Endothelial cell of umbilical vein (primary cell): ENCODE data around the gene EYS. TPM values are rescaled to one million over a fixed set of nuclear protein-coding genes. Genes with fewer than 3 reads are reported as not detected.
A peak's percentile ranks its signal among the peaks of the same experiment; 100 is the strongest.

Source experiments
- BruUV-seq: library from RNA; stranded (reverse); fragments of 400-500 nt; replicated peaks from 2 replicates; lab custom pipeline; 2021; lab: Mats Ljungman, UMichigan
- CTCF ChIA-PET: fragments of 300-600, 350-600 bp; sonication (Branson Sonifier 250); formaldehyde crosslinking; loops from one replicate; lab custom pipeline; 2021; ENCODE audit warnings: antibody characterized with exemption, inconsistent platforms; lab: Charles Lee
- POLR2A ChIA-PET: fragments of 300-600, 350-600 bp; sonication (Branson Sonifier 250); formaldehyde crosslinking; loops from one replicate; lab custom pipeline; 2021; ENCODE audit warnings: antibody characterized with exemption, inconsistent platforms; lab: Charles Lee
- DNase-seq: peaks from one replicate; pipeline ENCODE4 v3.0.0-alpha.2; 2011; ENCODE audit warnings: low read depth, low spot score
- FAIRE-seq: peaks from 2 replicates; lab custom pipeline; 2011; peaks lifted over from hg19 to GRCh38; lab: Jason Lieb, UNC
- H2AFZ ChIP-seq: 2 replicates; pipeline ENCODE4 v1.6.0; 2012; ENCODE audit warnings: low read depth, low read length, control low read depth, inconsistent platforms
- H3K27ac ChIP-seq: 2 replicates; pipeline ENCODE4 v1.5.1; 2011; ENCODE audit warnings: low read depth, mild to moderate bottlenecking, control low read depth, low read length, moderate library complexity; ENCODE audit not compliant: insufficient read depth
- H3K27me3 ChIP-seq, 2 experiments: 2 replicates each; pipeline versions ENCODE4 v1.6.0 to v1.6.1; 2011; ENCODE audit warnings: low read length in 2 of 2, mixed read lengths in 1 of 2; ENCODE audit not compliant: control insufficient read depth in 2 of 2, insufficient read depth in 2 of 2
- H3K36me3 ChIP-seq, 2 experiments: 2 replicates in 1 of 2; 3 replicates in 1 of 2; pipeline ENCODE4 v1.5.1; 2011; ENCODE audit warnings: low read length in 2 of 2, mild to moderate bottlenecking in 1 of 2, moderate library complexity in 1 of 2; ENCODE audit not compliant: control insufficient read depth in 2 of 2, insufficient read depth in 2 of 2; ENCODE audit errors: extremely low read depth in 1 of 2
- H3K4me1 ChIP-seq: 3 replicates; pipeline ENCODE4 v1.5.1; 2011; ENCODE audit warnings: mild to moderate bottlenecking, low read length; ENCODE audit not compliant: control insufficient read depth, insufficient read depth; ENCODE audit errors: extremely low read depth
- H3K4me2 ChIP-seq: 2 replicates; pipeline ENCODE4 v1.6.1; 2011; ENCODE audit warnings: low read length, control low read depth, mixed read lengths; ENCODE audit not compliant: insufficient read depth
- H3K4me3 ChIP-seq, 3 experiments: fragments of 200-600 bp in 1 of 3; sonication (generic), shearing (Covaris generic) in 1 of 3; replicated peaks in 1 of 3; 2 replicates each; pipeline ENCODE4 v1.5.1; 2011 to 2016; ENCODE audit warnings: control low read depth in 3 of 3, low read length in 3 of 3, mild to moderate bottlenecking in 2 of 3, inconsistent platforms in 1 of 3, low read depth in 1 of 3, moderate library complexity in 1 of 3; ENCODE audit not compliant: insufficient read depth in 1 of 3
- H3K79me2 ChIP-seq: 2 replicates; pipeline ENCODE4 v1.6.0; 2012; ENCODE audit warnings: low read length, inconsistent platforms; ENCODE audit not compliant: control insufficient read depth, insufficient read depth
- H3K9ac ChIP-seq: replicated peaks from 2 replicates; pipeline ENCODE3; 2011; ENCODE audit warnings: low read length, control low read depth; ENCODE audit not compliant: insufficient read depth; ENCODE audit errors: extremely low read depth
- H3K9me1 ChIP-seq: replicated peaks from 3 replicates; pipeline ENCODE4 v1.6.0; 2011; ENCODE audit warnings: mild to moderate bottlenecking, low read length; ENCODE audit not compliant: control insufficient read depth, insufficient read depth; ENCODE audit errors: extremely low read depth
- H3K9me3 ChIP-seq: replicated peaks from 2 replicates; pipeline ENCODE4 v1.5.1; 2012; ENCODE audit warnings: low read length, inconsistent platforms; ENCODE audit not compliant: control insufficient read depth, insufficient read depth
- H4K20me1 ChIP-seq: replicated peaks from 2 replicates; pipeline ENCODE3; 2011; ENCODE audit warnings: mild to moderate bottlenecking, low read length; ENCODE audit not compliant: control insufficient read depth, insufficient read depth; ENCODE audit errors: extremely low read depth
- CTCF ChIP-seq, 2 donors: IDR thresholded peaks; 1 replicate in 1 of 2; 2 replicates in 1 of 2; pipeline ENCODE4 v1.5.1; 2011; ENCODE audit warnings: low read length in 2 of 2, mild to moderate bottlenecking in 2 of 2, moderate library complexity in 2 of 2, control low read depth in 1 of 2, inconsistent platforms in 1 of 2, low read depth in 1 of 2; ENCODE audit not compliant: insufficient read depth in 1 of 2; ENCODE audit errors: extremely low read depth in 1 of 2
- EZH2 ChIP-seq: IDR thresholded peaks from 2 replicates; pipeline ENCODE4 v1.6.1; 2012; ENCODE audit warnings: borderline replicate concordance, low read depth, mild to moderate bottlenecking, moderate library complexity, low read length, inconsistent platforms; ENCODE audit not compliant: severe bottlenecking
- FOS ChIP-seq: IDR thresholded peaks from 2 replicates; pipeline ENCODE4 v1.6.1; 2011; ENCODE audit warnings: mild to moderate bottlenecking, low read length, moderate library complexity, borderline replicate concordance; ENCODE audit not compliant: insufficient read depth
- GATA2 ChIP-seq: IDR thresholded peaks from 2 replicates; pipeline ENCODE4 v1.7.0; 2011; ENCODE audit warnings: low read depth, mild to moderate bottlenecking, moderate library complexity, mixed read lengths, low read length; ENCODE audit not compliant: insufficient read length, insufficient read depth
- JUN ChIP-seq: IDR thresholded peaks from 2 replicates; pipeline ENCODE4 v1.6.1; 2011; ENCODE audit warnings: borderline replicate concordance, low read depth; ENCODE audit not compliant: insufficient read length, insufficient read depth
- MAX ChIP-seq: IDR thresholded peaks from 2 replicates; pipeline ENCODE4 v1.6.1; 2011; ENCODE audit not compliant: insufficient read depth, insufficient read length
- MYC ChIP-seq: IDR thresholded peaks from one replicate; pipeline ENCODE4 v1.6.1; 2011; ENCODE audit warnings: mild to moderate bottlenecking, low read depth, low read length
- POLR2A ChIP-seq: IDR thresholded peaks from 2 replicates; pipeline ENCODE4 v1.6.1; 2012; ENCODE audit warnings: low read depth, mild to moderate bottlenecking, control low read depth, low read length
- POLR2AphosphoS5 ChIP-seq: IDR thresholded peaks from 2 replicates; pipeline ENCODE4 v1.6.1; 2012; ENCODE audit warnings: low read depth, mild to moderate bottlenecking, control low read depth, low read length, moderate library complexity; ENCODE audit not compliant: insufficient read depth
- dilution Hi-C: fragments of 300-500 bp; cut with MboI; formaldehyde crosslinking; loops from one replicate; pipeline ENCODE4 v1.15.0; 2019; ENCODE audit warnings: low sequenced_read_pairs; ENCODE audit not compliant: extremely low pct_ligation_motif_present
- intact Hi-C: fragments of 100-400 bp; cut with micrococcal nuclease; formaldehyde crosslinking; loops from one replicate; pipeline ENCODE4 v1.10.0; 2022
- polyA plus RNA-seq, 4 experiments: library from polyadenylated mRNA; depleted of rRNA in 3 of 4; stranded (reverse) in 3 of 4; unstranded in 1 of 4; fragments of >200 nt; gene quantifications; 2 replicates each; pipeline versions ENCODE4 v1.2.1 to v1.2.3, GENCODE V29; 2011 to 2012; ENCODE audit warnings: missing spikeins in 1 of 4
- total RNA-seq: library from RNA; stranded (reverse); gene quantifications from 2 replicates; pipeline ENCODE4 v1.2.3, GENCODE V29; 2021

Gene EYS
- total and polyA plus RNA-seq, 2 donors (not counting 3 experiments of a cell fraction or from before 2014, with no cell fraction given), result 0.01 to 0.27 TPM

- Histone ChIP-seq H4K20me1 (no peaks in the 10 kb centered on the region), H3K9me3 (no peaks in the 10 kb centered on the region), H3K4me3 (no peak overlapping the region), H3K79me2 (no peaks in the 10 kb centered on the region), H3K27me3 (no peaks in the 10 kb centered on the region), H3K4me1 (no peaks in the 10 kb centered on the region), H3K27ac (no peak overlapping the region), H3K36me3 (no peaks in the 10 kb centered on the region), H3K9ac (no peak overlapping the region), H3K4me2 (no peak overlapping the region), H3K9me1 (no peaks in the 10 kb centered on the region), H2AFZ (no peak overlapping the region)
- TF ChIP-seq POLR2AphosphoS5 (no peak), EZH2 (no peak), GATA2 (no peak), JUN (no peak)
- FAIRE-seq (no peak), DNase-seq (peak; percentile 15)
- CTCF ChIA-PET, result no interaction called here
- intact Hi-C loops (no loop called here), dilution Hi-C loops (no loop called here)
- no TSS peak for BruUV-seq
- POLR2A ChIA-PET, result no interaction called here
Observed at GRCh38 chr6:64777941-64778785, 928.9 kb downstream of the EYS start.

- Histone ChIP-seq H3K9me3 (no peaks in the 10 kb centered on the region), H3K27me3 (no peaks in the 10 kb centered on the region), H3K4me3 (no peak overlapping the region), H3K36me3 (no peaks in the 10 kb centered on the region), H3K79me2 (no peaks in the 10 kb centered on the region), H3K4me1 (no peaks in the 10 kb centered on the region), H3K4me2 (no peak overlapping the region), H4K20me1 (no peaks in the 10 kb centered on the region), H3K27ac (no peak overlapping the region), H3K9me1 (no peaks in the 10 kb centered on the region), H2AFZ (no peak overlapping the region), H3K9ac (no peak overlapping the region)
- TF ChIP-seq GATA2, result no peak
- TF ChIP-seq FOS, result no peak
- no peak for TF ChIP-seq EZH2
- TF ChIP-seq POLR2A, result no peak
- TF ChIP-seq JUN, result no peak
- no peak for TF ChIP-seq MYC
- TF ChIP-seq CTCF (IDR thresholded peaks at IDR 0.05; ENCODE audit: extremely low read depth in 1 of 2, insufficient read depth in 1 of 2, low read depth in 1 of 2, low read length in 2 of 2), result no peak
- no peak for TF ChIP-seq POLR2AphosphoS5
- TF ChIP-seq MAX, result no peak
- ChIA-PET POLR2A (no interaction called here), CTCF (interaction anchor here (1.1 to 1.3 kb wide), 2 partner anchors 9 to 10 kb away, joined by 3 read pairs; no protein-coding TSS in a partner anchor)
- no peak for DNase-seq
- no peak for FAIRE-seq
- dilution Hi-C loops (no loop called here), intact Hi-C loops (no loop called here)
- no TSS peak for BruUV-seq
Observed at GRCh38 chr6:64776359-64776758, 930.7 kb downstream of the EYS start.
